Middle frontal gyrus (tissue), 1 donor: Measurements from ENCODE around the gene IL1R2.
"Not testable (repeated sequence)": the region's sequence is repeated elsewhere in the genome, so short reads cannot be mapped to it uniquely, and the experiment has no call there.

Source experiments
- DNase-seq: peaks from one replicate; pipeline ENCODE4 v3.0.0-alpha.2; 2015; ENCODE audit warnings: low spot score; ENCODE audit errors: extremely low spot score

IL1R2 gene

GRCh38 chr2:102059151-102059550, 67.4 kb downstream of the IL1R2 start:
- no peak for DNase-seq

- DNase-seq: no peak
Observed at GRCh38 chr2:102060047-102060446, 68.3 kb downstream of the IL1R2 start.

DNA sequence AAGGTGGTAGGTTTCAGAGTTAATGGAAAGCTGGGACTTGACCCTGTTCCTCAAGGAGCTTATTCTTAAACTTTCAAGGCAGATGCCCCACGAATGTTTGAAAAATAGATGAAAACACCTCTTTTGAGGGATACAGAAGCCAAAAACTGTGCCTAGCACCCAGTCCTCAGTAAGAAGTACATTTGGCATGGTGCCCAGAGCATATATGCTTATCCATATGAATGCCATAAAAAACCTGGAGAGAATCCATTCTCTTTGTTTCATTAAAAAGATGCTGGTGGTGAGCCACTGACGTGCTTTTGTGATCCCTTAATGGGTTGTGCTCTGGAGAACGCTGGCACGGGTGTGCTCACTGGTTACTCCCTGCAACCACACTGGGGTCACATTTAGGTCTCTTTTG, 69.0 kb downstream of the IL1R2 start:
- DNase-seq: no peak

DNA sequence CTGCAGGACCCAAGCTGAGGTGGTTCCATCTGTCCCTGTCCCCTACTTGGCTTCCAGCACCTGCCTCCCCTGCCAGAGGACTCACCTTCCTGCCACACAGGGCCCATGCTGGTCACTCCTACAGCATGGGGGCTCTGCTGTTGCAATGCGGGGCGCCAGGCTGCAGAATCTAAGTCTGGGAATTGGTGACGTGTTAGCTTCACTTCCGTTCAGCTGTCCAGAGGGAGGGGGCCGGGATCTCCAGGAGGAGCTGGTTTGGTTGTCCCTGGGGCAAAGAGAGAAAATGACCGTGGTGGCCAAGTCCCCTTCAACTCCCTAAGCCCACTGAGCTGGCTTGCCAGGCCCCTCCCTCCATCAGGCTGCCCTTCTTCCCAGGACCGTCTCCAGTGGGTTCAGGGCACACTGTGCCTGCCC, 69.5 kb downstream of the IL1R2 start:
- no peak for DNase-seq

DNA sequence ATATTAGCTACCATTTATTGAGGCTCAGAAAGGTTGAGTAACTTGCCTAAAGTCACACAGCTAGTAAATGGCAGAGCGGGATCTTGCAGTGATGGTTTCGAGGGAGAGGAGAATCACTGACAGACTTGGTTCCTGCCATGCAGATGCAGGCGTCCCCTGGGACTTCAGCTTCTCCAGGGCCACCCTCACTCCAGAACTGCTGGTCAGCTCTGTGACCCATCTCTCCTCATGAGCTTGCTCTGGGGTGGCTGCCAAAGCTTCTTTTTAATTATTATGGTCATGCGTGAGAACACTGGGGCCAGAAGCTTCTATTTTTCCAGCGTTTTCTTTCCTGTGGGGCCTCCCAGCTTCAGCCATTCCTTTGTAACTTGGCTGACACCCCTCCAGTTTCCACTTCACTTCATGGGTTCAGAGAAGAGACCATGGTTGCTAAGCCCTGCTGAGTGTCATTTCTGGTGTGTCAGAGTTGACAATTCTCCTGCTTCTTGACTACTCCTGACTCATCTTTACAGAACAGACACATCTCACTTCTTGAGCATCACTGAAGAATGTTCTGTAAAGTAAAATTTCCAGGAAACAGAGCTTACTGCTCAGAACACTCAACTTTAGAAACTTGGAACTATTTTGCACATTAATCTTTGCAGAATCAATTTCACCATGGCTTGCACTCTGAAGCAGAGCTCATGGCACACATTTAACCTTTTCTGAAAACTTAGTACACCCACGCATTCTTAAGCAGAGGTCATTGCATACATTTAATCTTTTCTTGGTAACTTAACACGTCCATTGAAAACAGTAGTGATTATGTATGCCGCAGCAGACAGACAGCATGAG, 70.4 kb downstream of the IL1R2 start:
- no peak for DNase-seq

GRCh38 chr2:102062802-102063201, 71.0 kb downstream of the IL1R2 start:
- no peak for DNase-seq

DNA sequence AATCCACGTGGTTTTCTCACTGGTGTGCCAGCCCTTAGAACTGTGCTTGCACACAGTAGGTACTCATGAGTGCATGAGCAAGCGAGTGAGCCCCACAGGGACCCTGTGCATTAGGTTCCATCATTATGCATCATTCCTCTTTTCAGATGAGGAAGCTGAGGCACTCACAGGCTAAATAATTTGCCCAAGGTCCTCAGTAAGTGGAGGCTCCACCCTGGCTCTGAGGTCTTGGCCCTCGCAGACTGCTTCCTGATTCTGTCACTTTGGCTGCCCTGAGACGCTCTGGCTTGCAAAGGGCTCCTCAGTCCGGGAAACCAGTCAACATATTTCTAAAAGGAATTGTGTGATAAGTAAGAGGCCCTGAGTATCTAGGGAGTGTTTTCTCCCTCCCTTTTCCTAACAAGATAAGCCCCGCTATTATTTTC, 71.7 kb downstream of the IL1R2 start:
- no peak for DNase-seq

- no peak for DNase-seq
Observed at GRCh38 chr2:102063941-102064678, 72.3 kb downstream of the IL1R2 start.

DNA sequence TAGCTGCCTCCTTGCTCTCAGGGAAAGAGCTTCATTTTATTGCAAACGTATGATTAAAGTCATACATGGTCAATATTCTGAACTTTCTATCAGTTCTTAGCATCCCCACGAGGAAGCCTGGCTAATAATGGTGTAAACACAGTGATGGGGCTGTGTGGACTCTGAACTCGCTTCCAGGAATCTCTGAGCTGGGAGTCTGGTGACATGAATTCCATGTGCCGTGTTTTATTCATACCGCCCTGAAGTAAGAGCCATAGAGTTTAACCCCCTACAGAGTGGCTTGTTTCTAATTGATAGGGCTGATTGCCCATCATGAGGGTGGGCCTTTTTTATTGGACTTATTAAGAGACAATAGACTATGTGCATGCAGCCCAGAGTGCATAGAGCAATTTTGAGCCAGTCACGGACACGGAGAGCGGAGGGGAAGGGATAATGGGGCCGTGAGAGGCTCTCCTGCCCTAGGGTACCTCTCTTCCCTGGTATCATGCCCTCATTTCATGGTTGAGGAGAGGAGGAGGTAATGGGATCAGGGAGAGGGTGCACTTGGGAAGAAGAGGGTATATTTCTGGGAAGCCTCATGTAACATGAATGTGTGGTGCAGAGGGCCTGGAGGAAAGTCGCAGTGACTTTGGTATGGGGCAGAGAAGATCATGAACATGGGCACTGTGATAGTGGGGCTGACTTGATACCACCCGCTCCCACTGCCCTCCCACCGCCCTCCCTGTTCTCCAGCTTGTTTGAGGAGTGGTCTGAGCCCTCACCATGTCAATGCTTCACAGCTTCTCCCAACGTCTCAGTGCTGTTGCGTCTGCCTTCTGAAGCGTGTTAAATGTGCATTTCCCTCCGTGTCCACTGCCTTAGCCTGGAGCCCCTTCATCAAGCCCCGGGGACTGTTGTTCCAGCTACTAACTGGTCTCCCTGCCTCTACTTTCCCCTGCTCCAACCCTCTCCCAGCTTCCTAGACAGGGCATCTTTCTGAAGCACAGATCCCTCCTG, 73.2 kb downstream of the IL1R2 start:
- no peak for DNase-seq

DNA sequence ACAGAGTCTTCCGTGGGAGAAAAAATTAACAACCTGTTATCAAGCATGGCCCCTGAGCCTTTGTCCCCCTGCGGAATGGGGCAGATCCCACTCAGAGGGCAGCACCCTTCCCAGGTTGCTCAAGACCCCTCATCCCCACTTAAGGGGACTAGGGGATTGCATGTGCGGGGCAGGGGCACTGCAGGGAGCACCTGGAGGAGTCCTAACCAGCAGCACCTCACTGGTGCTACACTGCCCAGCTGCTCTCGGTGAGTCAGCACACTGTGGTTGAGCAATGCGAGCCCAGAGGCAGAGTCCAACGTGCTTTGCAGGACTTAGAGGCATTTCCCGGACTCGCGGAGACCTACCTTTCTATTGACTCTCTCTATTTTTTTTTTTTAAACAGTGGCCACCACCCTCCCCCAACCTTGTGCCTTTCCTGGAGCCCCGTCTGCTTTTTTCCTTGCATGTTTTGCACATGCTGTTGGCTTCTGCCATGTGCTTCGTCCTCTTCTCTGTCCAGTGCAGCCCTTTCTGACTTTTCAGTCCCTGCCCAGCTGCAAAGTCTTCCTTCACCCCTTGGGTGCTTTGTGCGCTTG, 74.0 kb downstream of the IL1R2 start:
- DNase-seq: no peak

- no peak for DNase-seq
Observed at GRCh38 chr2:102066554-102066953, 74.8 kb downstream of the IL1R2 start.

DNA sequence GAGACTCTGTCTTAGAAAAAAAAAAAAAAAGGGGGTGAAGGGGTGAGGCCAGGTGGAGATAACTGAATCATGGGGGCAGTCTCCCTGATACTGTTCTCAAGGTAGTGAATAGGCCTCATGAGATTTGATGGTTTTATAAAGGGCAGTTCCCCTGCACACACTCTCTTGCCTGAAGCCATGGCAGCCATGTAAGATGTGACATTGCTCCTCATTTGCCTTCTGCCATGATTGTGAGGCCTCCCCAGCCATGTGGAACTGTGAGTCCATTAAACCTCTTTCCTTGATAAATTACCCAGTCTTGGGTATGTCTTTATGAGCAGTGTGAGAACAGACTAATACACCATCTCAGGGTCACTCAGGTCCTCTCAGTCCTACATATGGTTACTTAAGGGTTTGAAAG, 76.4 kb downstream of the IL1R2 start:
- not testable (repeated sequence) for DNase-seq

DNA sequence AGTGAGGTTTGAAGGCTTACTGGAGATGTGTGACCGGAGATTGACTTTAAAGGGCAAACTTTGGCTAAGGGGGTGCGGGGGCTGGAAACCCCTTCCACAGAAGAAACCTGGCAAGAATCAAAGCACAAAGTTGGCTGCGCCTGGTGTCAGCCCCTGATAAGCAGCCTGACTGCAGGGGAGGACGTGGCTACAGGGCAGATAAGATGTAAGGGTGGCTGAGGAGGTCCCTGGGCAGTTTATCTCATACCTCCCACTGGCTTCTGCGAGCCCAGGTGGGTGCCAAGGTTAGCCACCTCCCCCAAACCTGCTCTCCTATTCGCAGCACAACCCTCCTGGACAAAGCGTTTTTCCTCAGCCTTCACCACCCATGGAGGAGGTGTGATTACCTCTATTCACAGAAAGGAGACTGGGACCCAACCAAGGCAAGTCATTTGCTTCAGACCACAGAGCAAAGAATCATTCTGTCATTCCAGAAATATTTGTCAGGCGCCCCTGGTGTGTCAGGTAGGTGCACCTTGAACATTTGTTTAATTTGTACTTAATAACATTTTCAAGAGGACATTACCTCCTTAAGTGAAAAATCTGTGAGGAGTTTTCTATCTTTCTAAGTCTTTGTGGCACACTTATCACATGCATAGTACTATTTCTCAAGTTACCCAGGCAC, 77.7 kb downstream of the IL1R2 start:
- DNase-seq: no peak

DNA sequence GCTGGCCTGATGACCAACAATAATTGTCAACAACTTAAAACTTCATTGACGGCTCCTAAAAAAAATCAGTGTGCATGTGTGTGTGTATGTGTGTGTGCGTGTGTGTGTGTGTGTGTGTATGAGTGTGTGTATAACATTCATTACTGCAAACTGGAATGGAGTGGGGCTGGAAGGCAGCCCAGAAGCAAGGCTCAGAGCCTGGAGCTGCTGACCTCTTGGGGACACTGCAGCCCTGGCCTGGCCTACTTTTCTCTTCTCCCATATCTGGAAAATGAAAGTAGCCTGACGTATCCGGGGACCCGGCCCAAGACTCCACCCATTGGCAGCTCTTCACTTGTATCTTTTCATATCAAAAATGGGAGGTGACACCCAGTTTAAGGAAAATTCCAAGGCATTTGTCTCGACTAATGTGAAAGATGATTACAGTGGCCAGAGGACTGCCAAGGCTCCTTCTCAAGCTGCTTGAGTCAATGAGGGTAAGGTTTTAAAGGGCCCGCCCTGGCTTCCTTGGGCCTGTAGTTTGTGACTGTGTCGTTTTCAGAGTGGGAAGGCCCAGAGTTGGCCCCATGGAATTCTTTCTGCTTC, 78.4 kb downstream of the IL1R2 start:
- DNase-seq: no peak

DNA sequence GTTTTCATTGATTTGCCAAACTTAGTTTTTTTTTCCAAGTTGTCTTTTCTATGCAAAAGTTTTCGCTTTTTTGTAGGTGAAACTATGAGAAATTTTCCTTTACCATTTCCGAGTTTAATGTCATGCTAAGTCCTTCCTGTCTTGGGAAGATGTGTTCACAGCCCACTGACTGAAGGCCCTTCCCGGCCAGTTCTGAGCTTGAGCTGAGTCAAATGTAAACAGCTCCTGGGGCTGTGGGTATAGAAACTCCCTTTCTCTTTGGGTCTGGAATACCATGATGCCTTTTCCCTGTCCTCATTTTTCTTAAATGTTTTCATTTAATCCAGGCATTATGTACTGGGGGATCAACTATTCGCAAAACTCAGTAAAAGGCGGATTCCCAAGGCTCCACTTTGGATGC, 81.0 kb downstream of the IL1R2 start:
- no peak for DNase-seq

- DNase-seq: no peak
Observed at GRCh38 chr2:102073168-102073724, 81.5 kb downstream of the IL1R2 start.

- no peak for DNase-seq
Observed at GRCh38 chr2:102074152-102074783, 82.5 kb downstream of the IL1R2 start.

GRCh38 chr2:102075479-102075878, 83.7 kb downstream of the IL1R2 start:
- DNase-seq: no peak

DNA sequence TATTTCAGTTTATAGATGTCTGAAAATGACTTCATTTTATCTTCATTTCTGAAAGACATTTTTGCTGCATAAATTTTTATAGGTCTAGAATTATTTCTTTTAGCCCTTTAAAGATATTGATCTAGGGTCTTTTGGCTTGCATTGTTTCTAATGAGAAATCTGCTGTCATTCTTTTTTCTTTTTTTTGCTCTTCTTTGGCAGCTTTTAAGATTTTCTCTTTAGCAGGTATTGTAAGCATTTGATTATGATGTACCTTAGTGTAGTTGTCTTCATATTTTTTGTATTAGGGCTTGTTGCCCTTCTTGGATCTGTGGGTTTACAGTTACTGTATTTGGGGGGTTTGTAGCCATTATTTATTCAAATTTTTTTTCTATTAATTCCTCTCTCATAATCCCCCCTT, 84.8 kb downstream of the IL1R2 start:
- DNase-seq: no peak
